Heart left ventricle (tissue), 11 donors: ENCODE measurements around the gene EPB41. TPM values are rescaled to one million over a fixed set of nuclear protein-coding genes. Genes with fewer than 3 reads are reported as not detected.

Experiments
- polyA plus RNA-seq, 2 donors: library from polyadenylated mRNA; stranded (reverse); fragments of 200-250 nt; gene quantifications; one replicate each; pipeline ENCODE4 v1.2.3, GENCODE V29; 2013
- total RNA-seq, 9 donors: library from RNA; depleted of rRNA in 2 of 9; stranded (reverse); fragments of >200 nt in 2 of 9; fragmentation: NEBNext Ultra II Directional in 3 of 9; extraction: Animal tissue kit (Norgen Biotek cat#: 25700) in 3 of 9; gene quantifications; one replicate each; pipeline versions ENCODE4 v1.1.0 to v1.2.4, GENCODE V29; 2016 to 2023
- donor health status: ischemic (EF 13 %, LVEDD 7.1; RV severe dilation, severe dysfunction).
- donor health status: healthy with polysubstance abuse.
- donor health status: DM: no; HTN: yes; CAD: no.
- donor health status: DM: no; HTN: no; CAD: no.
- donor health status: ischemic (EF 25% LVEDD 5.7; RV mildly dilated, moderate dysfunction).
- donor health status: healthy.
- donor health status: DM: yes; HTN: yes; CAD: no.
- donor health status: PGD.
- donor health status: nonischemic (EF 23%, LVEDD 6.1; RV moderate dilation, normal function).

EPB41 gene
- total and polyA plus RNA-seq, 11 donors: 7.8 to 34.4 (median 20.1) TPM

Other genes with a start within 250 kb of the EPB41 start
- gene GMEB1, start 245.8 kb upstream of the EPB41 start, total RNA-seq: 1 to 10 TPM; 4.3 to 8.5 (median 6.1) TPM
- gene GMEB1, start 245.8 kb upstream of the EPB41 start, polyA plus RNA-seq: 1 to 10 TPM; 2.2 to 7.0 TPM
- 10 to 100 TPM; 31.3 to 56.3 (median 40.0) TPM for gene YTHDF2, start 177.6 kb upstream of the EPB41 start, total RNA-seq
- gene YTHDF2, start 177.6 kb upstream of the EPB41 start, polyA plus RNA-seq: 10 to 100 TPM; 20.7 to 30.4 TPM
- under 1 TPM in 2 of 9 donors, not detected in 7; 0.02 TPM for gene OPRD1, start 102.4 kb upstream of the EPB41 start, total RNA-seq
- under 1 TPM; under 0.01 TPM for gene OPRD1, start 102.4 kb upstream of the EPB41 start, polyA plus RNA-seq
- gene TMEM200B, start 209.3 kb downstream of the EPB41 start, total RNA-seq: 1 to 10 TPM in 7 of 9 donors, under 1 TPM in 2; 0.83 to 3.5 (median 1.4) TPM
- gene TMEM200B, start 209.3 kb downstream of the EPB41 start, polyA plus RNA-seq: 1 to 10 TPM; 1.5 to 1.9 TPM